ENCODE data around the gene MGMT. TPM values are rescaled to one million over a fixed set of nuclear protein-coding genes. Genes with fewer than 3 reads are reported as not detected.

The MGMT gene
- total and polyA plus RNA-seq, 2 experiments from 2014 or later = 19.3 to 21.9 TPM

DNA sequence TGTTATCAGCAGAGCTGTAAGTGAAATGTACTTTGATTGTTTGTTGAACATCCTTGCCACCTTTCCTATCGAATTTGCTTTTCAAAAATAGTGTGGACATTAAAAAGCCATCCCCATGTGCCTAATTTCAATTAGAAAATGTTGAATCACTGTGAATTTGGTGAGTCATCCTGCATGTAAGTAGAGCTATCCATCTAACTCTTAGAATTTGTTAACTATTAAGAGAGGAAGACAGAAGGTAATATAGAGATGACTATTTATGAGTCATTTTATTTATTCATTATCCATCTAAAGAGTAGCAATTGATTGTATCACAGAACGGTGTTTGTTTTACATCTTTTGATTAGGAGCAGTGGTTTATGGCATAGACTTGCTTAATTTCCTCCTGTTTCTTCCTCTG, 154.7 kb downstream of the MGMT start:
- no peaks in the 10 kb centered on the region for H3K36me3 Mint-ChIP-seq (ENCODE audit: low read depth)
- H3K9me2 ChIP-seq (ENCODE audit: insufficient read depth) = peaks cover 2% of the 10 kb centered on the region; the same call in 1 of the 2 replicates
- H3K27ac ChIP-seq (ENCODE audit: low read depth) = no peak overlapping the region
- ATAC-seq (no peak), DNase-seq (ENCODE audit: low spot score) (no peak)
- no peak overlapping the region for H3K4me3 ChIP-seq
- peaks cover 6% of the 10 kb centered on the region for H3K27me3 Mint-ChIP-seq (ENCODE audit: insufficient read depth, low read depth, poor library complexity)
- peaks cover 5% of the 10 kb centered on the region; the same call in 1 of the 2 replicates for H3K4me1 ChIP-seq (ENCODE audit: insufficient read depth)
- no peaks in the 10 kb centered on the region for H3K9me3 Mint-ChIP-seq
- no peaks in the 10 kb centered on the region for H4K20me1 ChIP-seq (replicated peaks; ENCODE audit: insufficient read depth)
- no peaks in the 10 kb centered on the region for H3F3A ChIP-seq (replicated peaks; ENCODE audit: low read depth)
- H3K36me3 ChIP-seq (ENCODE audit: insufficient read depth) = no peaks in the 10 kb centered on the region
- TF ChIP-seq REST (IDR thresholded peaks at IDR 0.05; ENCODE audit: unreplicated experiment) = no peak
- no peak for TF ChIP-seq NANOG (IDR thresholded peaks at IDR 0.05; ENCODE audit: borderline replicate concordance)
- TF ChIP-seq, protein P1, sequence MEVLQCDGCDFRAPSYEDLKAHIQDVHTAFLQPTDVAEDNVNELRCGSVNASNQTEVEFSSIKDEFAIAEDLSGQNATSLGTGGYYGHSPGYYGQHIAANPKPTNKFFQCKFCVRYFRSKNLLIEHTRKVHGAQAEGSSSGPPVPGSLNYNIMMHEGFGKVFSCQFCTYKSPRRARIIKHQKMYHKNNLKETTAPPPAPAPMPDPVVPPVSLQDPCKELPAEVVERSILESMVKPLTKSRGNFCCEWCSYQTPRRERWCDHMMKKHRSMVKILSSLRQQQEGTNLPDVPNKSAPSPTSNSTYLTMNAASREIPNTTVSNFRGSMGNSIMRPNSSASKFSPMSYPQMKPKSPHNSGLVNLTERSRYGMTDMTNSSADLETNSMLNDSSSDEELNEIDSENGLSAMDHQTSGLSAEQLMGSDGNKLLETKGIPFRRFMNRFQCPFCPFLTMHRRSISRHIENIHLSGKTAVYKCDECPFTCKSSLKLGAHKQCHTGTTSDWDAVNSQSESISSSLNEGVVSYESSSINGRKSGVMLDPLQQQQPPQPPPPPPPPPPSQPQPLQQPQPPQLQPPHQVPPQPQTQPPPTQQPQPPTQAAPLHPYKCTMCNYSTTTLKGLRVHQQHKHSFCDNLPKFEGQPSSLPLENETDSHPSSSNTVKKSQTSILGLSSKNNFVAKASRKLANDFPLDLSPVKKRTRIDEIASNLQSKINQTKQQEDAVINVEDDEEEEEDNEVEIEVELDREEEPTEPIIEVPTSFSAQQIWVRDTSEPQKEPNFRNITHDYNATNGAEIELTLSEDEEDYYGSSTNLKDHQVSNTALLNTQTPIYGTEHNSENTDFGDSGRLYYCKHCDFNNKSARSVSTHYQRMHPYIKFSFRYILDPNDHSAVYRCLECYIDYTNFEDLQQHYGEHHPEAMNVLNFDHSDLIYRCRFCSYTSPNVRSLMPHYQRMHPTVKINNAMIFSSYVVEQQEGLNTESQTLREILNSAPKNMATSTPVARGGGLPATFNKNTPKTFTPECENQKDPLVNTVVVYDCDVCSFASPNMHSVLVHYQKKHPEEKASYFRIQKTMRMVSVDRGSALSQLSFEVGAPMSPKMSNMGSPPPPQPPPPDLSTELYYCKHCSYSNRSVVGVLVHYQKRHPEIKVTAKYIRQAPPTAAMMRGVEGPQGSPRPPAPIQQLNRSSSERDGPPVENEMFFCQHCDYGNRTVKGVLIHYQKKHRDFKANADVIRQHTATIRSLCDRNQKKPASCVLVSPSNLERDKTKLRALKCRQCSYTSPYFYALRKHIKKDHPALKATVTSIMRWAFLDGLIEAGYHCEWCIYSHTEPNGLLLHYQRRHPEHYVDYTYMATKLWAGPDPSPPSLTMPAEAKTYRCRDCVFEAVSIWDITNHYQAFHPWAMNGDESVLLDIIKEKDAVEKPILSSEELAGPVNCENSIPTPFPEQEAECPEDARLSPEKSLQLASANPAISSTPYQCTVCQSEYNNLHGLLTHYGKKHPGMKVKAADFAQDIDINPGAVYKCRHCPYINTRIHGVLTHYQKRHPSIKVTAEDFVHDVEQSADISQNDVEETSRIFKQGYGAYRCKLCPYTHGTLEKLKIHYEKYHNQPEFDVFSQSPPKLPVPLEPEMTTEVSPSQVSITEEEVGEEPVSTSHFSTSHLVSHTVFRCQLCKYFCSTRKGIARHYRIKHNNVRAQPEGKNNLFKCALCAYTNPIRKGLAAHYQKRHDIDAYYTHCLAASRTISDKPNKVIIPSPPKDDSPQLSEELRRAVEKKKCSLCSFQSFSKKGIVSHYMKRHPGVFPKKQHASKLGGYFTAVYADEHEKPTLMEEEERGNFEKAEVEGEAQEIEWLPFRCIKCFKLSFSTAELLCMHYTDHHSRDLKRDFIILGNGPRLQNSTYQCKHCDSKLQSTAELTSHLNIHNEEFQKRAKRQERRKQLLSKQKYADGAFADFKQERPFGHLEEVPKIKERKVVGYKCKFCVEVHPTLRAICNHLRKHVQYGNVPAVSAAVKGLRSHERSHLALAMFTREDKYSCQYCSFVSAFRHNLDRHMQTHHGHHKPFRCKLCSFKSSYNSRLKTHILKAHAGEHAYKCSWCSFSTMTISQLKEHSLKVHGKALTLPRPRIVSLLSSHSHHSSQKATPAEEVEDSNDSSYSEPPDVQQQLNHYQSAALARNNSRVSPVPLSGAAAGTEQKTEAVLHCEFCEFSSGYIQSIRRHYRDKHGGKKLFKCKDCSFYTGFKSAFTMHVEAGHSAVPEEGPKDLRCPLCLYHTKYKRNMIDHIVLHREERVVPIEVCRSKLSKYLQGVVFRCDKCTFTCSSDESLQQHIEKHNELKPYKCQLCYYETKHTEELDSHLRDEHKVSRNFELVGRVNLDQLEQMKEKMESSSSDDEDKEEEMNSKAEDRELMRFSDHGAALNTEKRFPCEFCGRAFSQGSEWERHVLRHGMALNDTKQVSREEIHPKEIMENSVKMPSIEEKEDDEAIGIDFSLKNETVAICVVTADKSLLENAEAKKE (CRISPR knock-in tag; IDR thresholded peaks at IDR 0.05) = no peak
- no peak for TF ChIP-seq EZH2phosphoT487 (IDR thresholded peaks at IDR 0.05; ENCODE audit: unreplicated experiment)
- TF ChIP-seq POLR2AphosphoS5 (IDR thresholded peaks at IDR 0.05; ENCODE audit: low read depth) = no peak
- no peak for TF ChIP-seq CTCF (conservative IDR thresholded peaks at IDR 0.05; ENCODE audit: low read depth in 2 of 2)
- no peak for TF ChIP-seq EZH2 (IDR thresholded peaks at IDR 0.05; ENCODE audit: low read depth, unreplicated experiment)
- TF ChIP-seq JUNB (IDR thresholded peaks at IDR 0.05; ENCODE audit: unreplicated experiment) = no peak
- TF ChIP-seq CREB1 (CRISPR knock-in tag; IDR thresholded peaks at IDR 0.05; ENCODE audit: low read depth) = no peak
- H3K79me2 ChIP-seq (replicated peaks; ENCODE audit: insufficient read depth) = 0 out of 2 replicates have a peak, but pooled peaks cover 5% of the 10 kb centered on the region
- H3K27me3 ChIP-seq (ENCODE audit: insufficient read depth) = no peaks in the 10 kb centered on the region
- H3K4me2 ChIP-seq = no peak overlapping the region
- no peak overlapping the region for H2AFZ ChIP-seq
- no peak overlapping the region for H3K27ac Mint-ChIP-seq
- peaks cover 21% of the 10 kb centered on the region for H3K4me1 Mint-ChIP-seq
- no peak overlapping the region for H3K4me3 Mint-ChIP-seq
